Fibroblast of the aortic adventitia (primary cell): ENCODE data around the gene CXCL16. TPM values are rescaled to one million over a fixed set of nuclear protein-coding genes. Genes with fewer than 3 reads are reported as not detected.

Source experiments
- DNase-seq: peaks from one replicate; pipeline ENCODE4 v3.0.0-alpha.2; 2010; ENCODE audit warnings: low read depth
- H3K4me3 ChIP-seq: 2 replicates; pipeline ENCODE4 v1.5.1; 2011; ENCODE audit warnings: low read depth, mild to moderate bottlenecking, control low read depth, low read length, moderate library complexity
- CTCF ChIP-seq: IDR thresholded peaks from 2 replicates; pipeline ENCODE4 v1.5.1; 2011; ENCODE audit warnings: mild to moderate bottlenecking, low read length, control low read depth, inconsistent platforms; ENCODE audit not compliant: insufficient read depth
- total RNA-seq: library from RNA; depleted of rRNA; stranded (reverse); fragments of >200 nt; gene quantifications from 2 replicates; pipeline ENCODE4 v1.2.3, GENCODE V29; 2012; ENCODE audit warnings: low replicate concordance

CXCL16 gene
- total RNA-seq, 1 donor = 2.6 TPM

GRCh38 chr17:4785311-4786105 is 45.8 kb upstream of the CXCL16 start:
- TF ChIP-seq CTCF = no peak
- peak overlapping the region; percentile 10 for H3K4me3 ChIP-seq
- DNase-seq = no peak

GRCh38 chr17:4782652-4783051 is 42.9 kb upstream of the CXCL16 start:
- DNase-seq = no peak
- TF ChIP-seq CTCF = no peak
- H3K4me3 ChIP-seq = no peak overlapping the region

- DNase-seq = no peak
- no peak for TF ChIP-seq CTCF
- no peak overlapping the region for H3K4me3 ChIP-seq
These were observed 40.7 kb upstream of the CXCL16 start for GRCh38 chr17:4780325-4780955.

DNA sequence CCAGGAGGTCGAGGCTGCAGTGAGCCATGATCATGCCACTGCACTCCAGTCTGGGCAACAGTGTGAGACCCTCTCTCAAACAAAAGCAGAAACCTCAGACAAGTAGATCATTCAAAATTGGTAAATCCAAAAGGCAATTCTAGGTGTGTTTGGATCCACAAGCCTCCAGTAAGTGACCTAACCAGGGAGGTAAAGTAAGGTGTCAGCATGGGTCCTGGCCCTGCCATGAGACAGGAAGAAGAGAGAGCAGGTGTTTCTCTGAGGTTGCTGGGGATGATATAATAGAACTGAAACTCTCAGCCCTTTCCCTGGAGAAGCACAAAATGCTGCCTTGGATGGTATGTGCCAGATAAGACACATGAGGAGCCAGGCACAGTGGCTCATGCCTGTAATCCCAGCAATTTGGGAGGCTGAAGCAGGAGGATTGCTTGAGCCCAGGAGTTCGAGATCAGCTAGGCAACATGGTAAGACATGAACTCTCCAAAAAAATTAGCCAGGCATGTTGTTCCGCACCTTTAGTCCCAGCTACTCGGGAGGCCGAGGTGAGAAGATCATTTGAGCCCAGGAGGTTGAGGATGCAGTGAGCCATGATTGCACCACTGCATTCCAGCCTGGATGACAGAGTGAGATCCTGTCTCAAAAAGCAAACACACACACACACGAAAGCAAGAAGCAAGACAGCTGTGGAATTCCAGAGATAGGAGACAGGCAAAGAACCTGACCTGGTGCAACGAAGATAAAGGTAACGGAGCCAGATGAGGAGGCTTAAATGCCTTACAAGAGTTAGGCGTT is 38.4 kb upstream of the CXCL16 start:
- no peak for TF ChIP-seq CTCF
- DNase-seq = no peak
- H3K4me3 ChIP-seq = no peak overlapping the region

DNA sequence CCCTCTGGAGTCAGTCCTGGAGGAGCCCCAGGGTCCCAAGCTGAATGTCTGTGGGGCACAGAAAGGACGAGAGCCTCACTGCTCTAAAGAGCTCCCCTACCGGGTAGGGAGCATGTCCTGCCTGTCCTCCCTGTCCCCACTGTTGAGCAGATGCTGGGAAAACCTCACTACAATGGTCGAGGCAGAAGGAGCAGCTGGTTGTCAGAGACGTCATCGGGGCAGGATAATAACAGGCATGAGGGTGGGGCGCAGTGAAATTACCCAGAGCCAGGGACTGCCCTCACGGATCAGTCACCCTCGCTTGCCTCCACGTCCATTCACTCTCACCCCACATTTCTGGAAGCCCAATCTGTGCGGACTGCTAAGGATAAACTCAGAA is 32.5 kb upstream of the CXCL16 start:
- no peak for DNase-seq
- no peak overlapping the region for H3K4me3 ChIP-seq
- no peak for TF ChIP-seq CTCF

DNA sequence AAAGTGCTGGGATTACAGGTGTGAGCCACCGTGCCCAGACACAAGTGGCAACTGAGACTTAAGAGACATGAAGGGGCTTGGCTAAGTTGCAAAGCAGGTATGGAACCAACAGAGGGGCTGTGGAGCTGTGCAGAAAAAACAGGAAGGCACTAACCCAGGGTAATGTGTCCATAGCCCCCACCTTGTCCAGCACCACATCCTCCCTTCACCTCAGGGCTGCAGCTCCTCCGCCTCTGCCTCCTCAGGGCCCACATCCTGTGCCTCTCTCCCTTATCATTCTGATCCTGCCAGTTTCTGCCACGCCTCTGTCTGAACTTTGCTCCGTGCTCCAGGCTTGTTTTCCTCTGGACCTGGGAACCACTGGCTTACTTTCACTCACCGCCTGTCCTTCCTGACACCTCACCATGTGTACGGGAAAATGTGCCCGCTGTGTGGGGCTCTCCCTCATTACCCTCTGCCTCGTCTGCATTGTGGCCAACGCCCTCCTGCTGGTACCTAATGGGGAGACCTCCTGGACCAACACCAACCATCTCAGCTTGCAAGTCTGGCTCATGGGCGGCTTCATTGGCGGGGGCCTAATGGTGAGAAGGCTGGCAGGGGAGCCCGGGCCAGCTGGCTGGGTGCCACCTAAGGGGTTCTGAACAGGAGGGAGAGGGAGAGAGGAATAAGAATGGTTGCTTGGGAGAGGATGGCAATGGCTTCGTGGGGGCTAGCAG is 31.9 kb upstream of the CXCL16 start, which contains the start of gene TM4SF5:
Gene TM4SF5 (plus strand): TSS at position 368 of the 716 bp plus-strand sequence. CDS start 37 bp downstream, at position 405.
- DNase-seq = no peak
- no peak for TF ChIP-seq CTCF
- H3K4me3 ChIP-seq = no peak within 1 kb of the TSS
